Kidney (tissue), 14 donors: ENCODE results near the gene C17orf113. TPM values are rescaled to one million over a fixed set of nuclear protein-coding genes. Genes with fewer than 3 reads are reported as not detected.

ENCODE experiments used
- DNase-seq, 5 donors: peaks; one replicate each; pipeline ENCODE4 v3.0.0-alpha.2; 2013 to 2020
- FAIRE-seq: peaks from 2 replicates; lab custom pipeline; 2012; peaks lifted over from hg19 to GRCh38; lab: Jason Lieb, UNC
- H3K27ac ChIP-seq, 2 donors: one replicate each; pipeline ENCODE4 v1.7.0; 2013; ENCODE audit warnings: low read depth in 2 of 2, low read length in 2 of 2, inconsistent platforms in 1 of 2
- H3K27me3 ChIP-seq: one replicate; pipeline ENCODE4 v1.7.1; 2013; ENCODE audit warnings: low read length, inconsistent platforms; ENCODE audit not compliant: control insufficient read depth, insufficient read depth
- H3K36me3 ChIP-seq, 3 donors: one replicate each; pipeline versions ENCODE4 v1.7.0 to v1.7.1; 2013; ENCODE audit warnings: low read length in 3 of 3, control low read depth in 1 of 3, inconsistent platforms in 1 of 3; ENCODE audit not compliant: insufficient read depth in 3 of 3, control insufficient read depth in 2 of 3
- H3K4me1 ChIP-seq, 3 donors: one replicate each; pipeline versions ENCODE4 v1.7.0 to v1.7.1; 2013; ENCODE audit warnings: low read length in 3 of 3, inconsistent platforms in 1 of 3, low read depth in 1 of 3; ENCODE audit not compliant: control insufficient read depth in 2 of 3, insufficient read depth in 2 of 3
- H3K4me3 ChIP-seq, 3 donors: one replicate each; pipeline versions ENCODE4 v1.7.0 to v1.8.1; 2013; ENCODE audit warnings: low read length in 3 of 3, control low read depth in 1 of 3, inconsistent platforms in 1 of 3
- H3K9ac ChIP-seq, 3 donors: one replicate each; pipeline versions ENCODE4 v1.7.0 to v1.7.1; 2013; ENCODE audit warnings: low read length in 3 of 3, control low read depth in 1 of 3, inconsistent platforms in 1 of 3
- H3K9me3 ChIP-seq, 3 donors: one replicate each; pipeline versions ENCODE4 v1.7.0 to v1.7.1; 2013; ENCODE audit warnings: low read length in 3 of 3, control low read depth in 1 of 3, inconsistent platforms in 1 of 3; ENCODE audit not compliant: control insufficient read depth in 2 of 3, insufficient read depth in 1 of 3
- CTCF ChIP-seq: IDR thresholded peaks from 3 replicates; pipeline ENCODE4 v1.5.1; 2012; ENCODE audit warnings: mild to moderate bottlenecking, moderate library complexity, borderline replicate concordance; ENCODE audit not compliant: insufficient read depth; ENCODE audit errors: extremely low read depth
- intact Hi-C: fragments of 100-400 bp; cut with DNase I; formaldehyde crosslinking; loops from one replicate; pipeline ENCODE4 v1.11.1; 2022
- polyA plus RNA-seq: library from polyadenylated mRNA; stranded (reverse); fragments of 350-450 nt; fragmentation: Illumina TruSeq; extraction: RNeasy Lipid Tissue Mini Kit (QIAGEN cat#74804); gene quantifications from one replicate; pipeline ENCODE4 v1.2.3, GENCODE V29; 2014; ENCODE audit warnings: low read depth, low replicate concordance; ENCODE audit not compliant: insufficient read depth
- total RNA-seq: library from RNA; stranded (reverse); fragmentation: NEBNext Ultra II Directional; extraction: Animal tissue kit (Norgen Biotek cat#: 25700); gene quantifications from one replicate; pipeline ENCODE4 v1.2.1, GENCODE V29; 2021
- donor health status: control.
- donor health status: control.
- donor health status: control.
- donor health status: control.
- donor health status: control.
- donor health status: DM: yes; HTN: yes; CAD: no.
- donor health status: Normal renal cell carcinoma (clear cell type).

The C17orf113 gene
- total and polyA plus RNA-seq, 2 donors from 2014 or later, result 1.1 to 3.8 TPM

GRCh38 chr17:42059815-42060214 lies 9.4 kb upstream of the C17orf113 start:
- FAIRE-seq (no peak), DNase-seq (no peak)
- TF ChIP-seq CTCF, result no peak
- H3K4me1 ChIP-seq, result no peaks in the 10 kb centered on the region
- no peak overlapping the region for H3K4me3 ChIP-seq
- H3K36me3 ChIP-seq, result no peaks in the 10 kb centered on the region
- no peak overlapping the region for H3K9ac ChIP-seq
- H3K27ac ChIP-seq, result no peak overlapping the region
- H3K9me3 ChIP-seq, result no peaks in the 10 kb centered on the region
- intact Hi-C loops, result no loop called here
- H3K27me3 ChIP-seq, result no peaks in the 10 kb centered on the region

GRCh38 chr17:42058063-42058462 lies 7.7 kb upstream of the C17orf113 start:
- Histone ChIP-seq H3K36me3 (no peaks in the 10 kb centered on the region), H3K9me3 (no peaks in the 10 kb centered on the region), H3K4me1 (no peaks in the 10 kb centered on the region), H3K4me3 (no peak overlapping the region), H3K9ac (no peak overlapping the region), H3K27ac (no peak overlapping the region), H3K27me3 (no peaks in the 10 kb centered on the region)
- TF ChIP-seq CTCF, result no peak
- DNase-seq (no peak), FAIRE-seq (no peak)
- intact Hi-C loops, result no loop called here

- intact Hi-C loops, result no loop called here
- H3K9ac ChIP-seq, result no peak overlapping the region
- no peak for TF ChIP-seq CTCF
- no peaks in the 10 kb centered on the region for H3K36me3 ChIP-seq
- H3K4me1 ChIP-seq, result no peaks in the 10 kb centered on the region
- no peak overlapping the region for H3K4me3 ChIP-seq
- no peak overlapping the region for H3K27ac ChIP-seq
- DNase-seq (no peak), FAIRE-seq (no peak)
- H3K27me3 ChIP-seq, result no peaks in the 10 kb centered on the region
- H3K9me3 ChIP-seq, result no peaks in the 10 kb centered on the region
Measured at GRCh38 chr17:42056635-42057034, 6.2 kb upstream of the C17orf113 start.

- H3K36me3 ChIP-seq, result no peaks in the 10 kb centered on the region
- no peak for FAIRE-seq
- H3K9me3 ChIP-seq, result no peaks in the 10 kb centered on the region
- no peak overlapping the region for H3K27ac ChIP-seq
- H3K27me3 ChIP-seq, result no peaks in the 10 kb centered on the region
- H3K4me1 ChIP-seq, result peaks cover 0 to 2% (median 0%) of the 10 kb centered on the region in 3 donors
- H3K9ac ChIP-seq, result no peak overlapping the region
- intact Hi-C loops, result no loop called here
- DNase-seq, result peak in 4 of 5 donors; percentile 77 to 89 (median 84)
- TF ChIP-seq CTCF, result no peak
- H3K4me3 ChIP-seq, result no peak overlapping the region
Measured at GRCh38 chr17:42055496-42055895, 5.1 kb upstream of the C17orf113 start.
